Chondrocyte (in vitro differentiated cells): Measurements from ENCODE around the gene NOTCH2. TPM values are rescaled to one million over a fixed set of nuclear protein-coding genes. Genes with fewer than 3 reads are reported as not detected.

Experiments
- DNase-seq: peaks from one replicate; pipeline ENCODE4 v3.0.0; 2021; ENCODE audit warnings: mixed read lengths, low spot score
- H3K27ac Mint-ChIP-seq: one replicate; pipeline ENCODE4 v1.8.0; 2021; ENCODE audit warnings: mild to moderate bottlenecking, moderate library complexity, mixed read lengths; ENCODE audit not compliant: unreplicated experiment
- H3K27me3 Mint-ChIP-seq: 2 replicates; pipeline ENCODE4 v1.8.0; 2021; ENCODE audit warnings: low read depth, mixed read lengths
- H3K36me3 Mint-ChIP-seq: 2 replicates; pipeline ENCODE4 v1.8.0; 2021; ENCODE audit warnings: low read depth, mixed read lengths
- H3K4me1 Mint-ChIP-seq: 2 replicates; pipeline ENCODE4 v1.8.0; 2021; ENCODE audit warnings: low read depth, mild to moderate bottlenecking, mixed read lengths
- H3K4me3 Mint-ChIP-seq: one replicate; pipeline ENCODE4 v1.8.0; 2021; ENCODE audit warnings: mild to moderate bottlenecking, moderate library complexity, mixed read lengths; ENCODE audit not compliant: unreplicated experiment
- H3K9me3 Mint-ChIP-seq: 2 replicates; pipeline ENCODE4 v1.8.0; 2021; ENCODE audit warnings: low read depth, mixed read lengths
- CTCF ChIP-seq: fragments of 200-600 bp; sonication (generic); IDR thresholded peaks from 2 replicates; pipeline ENCODE4 v1.5.0; 2021; ENCODE audit warnings: antibody characterized with exemption, mild to moderate bottlenecking, moderate library complexity
- total RNA-seq: library from RNA; stranded (reverse); gene quantifications from 3 replicates; pipeline ENCODE4 v1.2.1, GENCODE V29; 2021

The NOTCH2 gene
- total RNA-seq, 1 donor from 2014 or later: 195 TPM

DNA sequence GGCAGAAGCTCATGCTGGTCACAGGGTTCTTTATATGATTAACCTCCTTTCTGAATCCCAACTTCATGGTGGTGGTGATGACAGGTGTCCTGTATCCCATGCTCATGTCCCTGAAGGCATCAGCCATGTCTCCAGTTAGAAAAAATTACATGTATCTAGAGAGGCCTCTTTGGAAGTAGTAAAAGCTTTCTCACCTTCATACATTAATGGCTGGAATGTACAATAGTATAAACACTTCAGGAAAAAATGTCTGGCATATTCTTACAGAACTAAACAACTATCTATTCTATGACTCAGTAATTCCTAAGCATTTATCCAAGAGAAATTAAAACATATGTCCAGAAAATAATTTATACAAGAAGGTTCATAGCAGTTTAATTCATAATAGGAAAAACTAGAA lies 207.2 kb downstream of the NOTCH2 start:
- Mint-ChIP-seq H3K4me1 (peaks cover 12% of the 10 kb centered on the region), H3K27ac (no peak overlapping the region), H3K9me3 (no peaks in the 10 kb centered on the region), H3K4me3 (no peak overlapping the region), H3K36me3 (no peaks in the 10 kb centered on the region), H3K27me3 (no peaks in the 10 kb centered on the region)
- TF ChIP-seq CTCF: no peak
- no peak for DNase-seq

Other genes starting within 250 kb of the NOTCH2 start
- not detected in 3 replicates for gene ADAM30, start 173.1 kb downstream of the NOTCH2 start, total RNA-seq
- 48.3 to 57.4 TPM (median 48.5 TPM) in 3 replicates for gene SEC22B, start 106.9 kb upstream of the NOTCH2 start, total RNA-seq